Fibroblast of skin of back (primary cell): ENCODE measurements around the gene VWA8.
"Not testable (repeated sequence)": the region's sequence is repeated elsewhere in the genome, so short reads cannot be mapped to it uniquely, and the experiment has no call there.

Source experiments
- DNase-seq: peaks from one replicate; pipeline ENCODE4 v3.0.0-alpha.2; 2013

Gene VWA8

DNA sequence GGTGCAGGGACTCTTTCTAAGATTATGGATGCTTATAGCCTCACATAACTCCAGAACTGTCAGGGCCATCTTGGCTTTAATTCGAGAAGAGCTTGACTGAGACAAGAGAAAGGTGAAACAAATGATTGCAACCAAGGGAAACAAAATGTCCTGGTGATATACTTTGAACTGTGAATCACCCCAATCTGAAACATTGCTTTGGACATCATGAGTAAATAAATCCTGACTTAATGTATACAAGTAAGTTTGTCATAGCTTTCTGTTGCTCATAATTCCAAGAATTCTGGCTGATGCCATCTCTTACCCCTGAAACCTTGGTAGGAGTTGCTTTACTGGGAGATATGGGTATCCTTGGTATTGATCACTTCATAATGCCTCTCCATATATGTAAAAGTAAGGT is 5.8 kb upstream of the VWA8 start:
- DNase-seq: no peak

- no peak for DNase-seq
Observed at GRCh38 chr13:41962994-41963393, 2.1 kb upstream of the VWA8 start.

- DNase-seq: no peak
Observed at GRCh38 chr13:41961466-41961760, 504 bp upstream of the VWA8 start.

- DNase-seq: peak; percentile 30
Observed at GRCh38 chr13:41960211-41960636, 685 bp downstream of the VWA8 start.

GRCh38 chr13:41956272-41956671 is 4.6 kb downstream of the VWA8 start:
- no peak for DNase-seq

GRCh38 chr13:41955605-41956004 is 5.3 kb downstream of the VWA8 start:
- no peak for DNase-seq

GRCh38 chr13:41954226-41954625 is 6.7 kb downstream of the VWA8 start:
- no peak for DNase-seq

- DNase-seq: no peak
Observed at GRCh38 chr13:41952749-41953148, 8.2 kb downstream of the VWA8 start.

GRCh38 chr13:41949104-41949503 is 11.8 kb downstream of the VWA8 start:
- DNase-seq: not testable (repeated sequence)

DNA sequence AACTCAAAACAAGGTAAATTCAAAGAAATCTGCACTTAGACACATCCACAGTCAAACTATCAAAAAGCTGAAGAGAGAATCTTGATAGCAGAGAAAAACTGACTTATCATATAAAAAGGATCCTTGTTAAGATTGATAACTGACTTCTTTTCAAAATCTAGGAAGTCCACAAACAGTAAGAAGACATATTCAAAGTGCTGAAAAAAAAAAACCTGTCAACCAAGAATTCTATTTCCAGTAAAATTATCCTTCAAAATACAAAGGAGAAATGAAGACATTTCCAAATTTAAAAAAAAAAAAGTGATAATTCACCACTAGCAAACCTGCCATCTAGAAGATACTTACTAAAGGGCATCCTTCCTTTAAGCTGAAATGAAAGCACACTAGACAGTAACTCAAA is 15.0 kb downstream of the VWA8 start:
- DNase-seq: no peak

DNA sequence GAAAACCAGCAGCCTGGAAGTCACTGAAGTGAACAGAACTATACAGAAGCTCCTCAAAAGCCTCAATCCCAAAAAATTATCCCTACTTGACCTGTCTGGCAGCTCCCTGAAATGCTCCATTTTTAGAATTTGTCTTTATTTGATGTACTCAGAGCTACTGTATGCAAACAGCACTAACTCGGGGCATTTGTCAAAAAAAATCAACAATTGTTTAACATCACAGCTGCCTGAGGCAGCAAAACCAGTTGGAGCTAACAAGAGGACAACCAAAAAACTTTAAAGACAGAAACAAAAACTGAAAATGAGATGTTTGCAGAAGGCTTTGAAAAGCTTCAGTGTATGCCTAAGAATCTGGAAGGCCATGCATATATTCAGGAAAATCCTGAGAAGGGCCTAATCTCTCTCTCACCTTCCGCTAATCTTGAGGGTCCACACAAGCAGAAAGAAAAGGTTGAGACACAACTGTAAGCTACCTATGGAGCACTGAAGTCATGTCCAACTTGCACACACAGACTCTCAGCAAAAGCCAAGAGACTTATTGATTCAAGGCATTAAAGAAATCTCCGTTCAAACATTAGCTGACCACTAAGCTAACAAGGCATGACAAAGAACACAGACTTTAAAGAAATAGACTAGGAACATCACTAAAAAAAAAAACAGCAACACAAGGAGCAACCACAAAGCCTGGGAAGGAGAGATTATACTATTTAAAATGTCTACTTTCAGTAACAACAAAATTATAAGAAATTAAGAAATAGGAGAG is 16.1 kb downstream of the VWA8 start:
- no peak for DNase-seq

DNA sequence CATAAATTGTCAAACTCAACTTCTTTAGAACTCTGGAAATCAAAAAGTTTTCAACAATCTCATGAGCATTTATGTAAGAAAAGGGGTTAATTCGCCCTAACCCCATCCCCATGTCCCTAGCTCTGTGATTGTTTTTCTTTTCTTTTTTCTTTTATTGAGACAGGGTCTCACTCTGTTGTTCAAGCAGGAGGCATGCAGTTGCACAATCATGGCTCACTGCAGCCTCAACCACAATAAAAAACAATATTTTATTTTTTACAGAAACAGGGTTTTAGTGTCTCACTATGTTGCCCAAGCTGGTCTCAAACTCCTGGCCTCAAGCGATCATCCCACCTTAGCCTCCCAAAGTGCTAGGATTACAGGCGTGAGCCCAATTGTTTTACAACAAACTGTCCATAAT is 16.7 kb downstream of the VWA8 start:
- DNase-seq: no peak

- peak; percentile 49 for DNase-seq
Observed at GRCh38 chr13:41942462-41943094, 18.3 kb downstream of the VWA8 start.

DNA sequence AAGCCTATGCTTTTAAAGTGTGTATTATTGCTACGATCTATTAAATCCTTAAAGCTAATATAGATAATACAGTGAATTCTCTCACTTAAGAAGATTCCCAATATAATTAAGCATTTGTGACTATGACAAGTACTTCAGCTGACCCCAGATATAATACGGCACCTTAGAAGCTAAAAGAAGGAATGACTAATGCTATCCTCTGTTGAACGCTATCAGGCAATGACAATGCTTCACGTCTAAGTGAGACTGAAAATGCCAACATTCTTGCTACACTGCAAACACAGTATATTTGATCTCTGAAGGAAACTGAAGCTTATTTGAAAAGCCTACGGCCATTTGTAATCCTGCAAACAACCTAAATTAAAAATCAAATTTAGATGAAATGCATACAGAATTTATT is 19.7 kb downstream of the VWA8 start:
- DNase-seq: no peak

- DNase-seq: no peak
Observed at GRCh38 chr13:41939398-41939797, 21.5 kb downstream of the VWA8 start.

GRCh38 chr13:41938918-41939317 is 22.0 kb downstream of the VWA8 start:
- no peak for DNase-seq

DNA sequence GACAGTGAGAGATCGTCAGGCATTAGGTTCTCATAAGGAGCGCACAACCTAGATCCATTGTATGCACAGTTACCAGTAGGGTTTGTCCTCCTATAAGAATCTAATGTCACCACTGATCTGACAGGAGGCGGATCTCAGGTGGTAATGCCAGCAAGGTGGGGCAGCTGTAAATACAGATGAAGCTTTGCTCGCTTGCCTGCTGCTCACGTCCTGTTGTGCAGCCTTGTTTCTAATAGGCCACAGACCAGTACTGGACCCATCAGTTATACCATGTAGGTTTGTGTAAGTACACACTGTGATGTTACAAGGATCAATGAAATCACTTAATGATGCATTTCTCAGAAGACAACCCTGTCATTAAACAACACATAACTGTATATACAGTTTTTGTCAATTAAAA is 23.5 kb downstream of the VWA8 start:
- DNase-seq: no peak

DNA sequence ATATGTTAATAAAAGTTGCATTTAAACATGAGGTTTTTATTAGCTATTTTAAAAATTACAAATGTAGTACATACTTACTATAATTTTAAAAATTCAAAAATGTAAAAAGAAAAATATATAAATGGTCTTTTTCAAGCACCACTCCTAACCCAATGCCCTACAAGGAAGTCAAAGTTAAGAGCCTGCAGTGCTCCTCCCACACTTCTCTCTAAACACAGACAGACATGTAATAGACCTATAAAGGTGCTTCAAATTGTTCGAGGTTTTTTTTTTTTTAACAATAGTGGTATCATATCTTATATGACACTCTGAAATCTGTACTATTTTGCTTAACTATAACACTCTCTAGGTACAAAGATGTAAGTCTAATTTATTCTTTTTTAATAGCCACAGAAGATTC is 25.4 kb downstream of the VWA8 start:
- no peak for DNase-seq

DNA sequence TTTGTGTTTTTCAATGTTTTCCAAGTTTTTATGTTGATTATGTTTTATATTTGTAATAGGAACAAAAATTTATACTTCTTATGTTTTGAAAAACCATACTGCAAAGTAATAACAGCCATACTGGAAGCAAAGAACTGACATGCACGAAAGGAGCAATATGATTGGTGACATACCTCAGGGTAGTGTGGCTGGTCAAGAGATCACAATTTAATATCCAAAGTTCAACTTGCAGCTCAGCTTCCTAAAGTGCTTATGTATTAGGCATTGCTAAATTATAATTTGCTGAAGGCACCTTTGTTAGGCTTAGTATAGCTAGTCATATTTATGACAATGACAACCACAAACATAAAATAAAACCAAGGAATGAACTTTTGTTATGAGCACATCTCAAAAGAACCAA is 25.9 kb downstream of the VWA8 start:
- DNase-seq: no peak

GRCh38 chr13:41934120-41934519 is 26.8 kb downstream of the VWA8 start:
- DNase-seq: no peak

GRCh38 chr13:41931337-41931736 is 29.6 kb downstream of the VWA8 start:
- DNase-seq: peak; percentile 78

- DNase-seq: no peak
Observed at GRCh38 chr13:41930154-41930553, 30.8 kb downstream of the VWA8 start.

DNA sequence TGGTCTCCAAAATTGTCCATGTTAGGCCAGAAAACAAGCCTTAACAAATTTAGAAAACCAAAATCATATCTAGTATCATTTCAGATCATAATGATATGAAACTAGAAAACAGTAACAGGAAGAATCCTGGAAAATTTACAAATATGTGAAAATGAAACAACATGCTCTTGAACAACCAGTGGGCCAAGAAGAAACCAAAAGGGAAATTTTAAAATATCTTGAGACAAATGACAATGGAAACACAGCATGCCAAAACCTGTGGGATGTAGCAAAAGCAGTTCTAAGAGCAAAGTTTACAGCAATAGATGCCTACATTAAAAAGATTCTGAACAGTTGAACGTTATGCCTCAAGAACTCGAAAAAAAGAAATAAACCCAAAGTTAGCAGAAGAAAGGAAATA is 32.6 kb downstream of the VWA8 start:
- no peak for DNase-seq

DNA sequence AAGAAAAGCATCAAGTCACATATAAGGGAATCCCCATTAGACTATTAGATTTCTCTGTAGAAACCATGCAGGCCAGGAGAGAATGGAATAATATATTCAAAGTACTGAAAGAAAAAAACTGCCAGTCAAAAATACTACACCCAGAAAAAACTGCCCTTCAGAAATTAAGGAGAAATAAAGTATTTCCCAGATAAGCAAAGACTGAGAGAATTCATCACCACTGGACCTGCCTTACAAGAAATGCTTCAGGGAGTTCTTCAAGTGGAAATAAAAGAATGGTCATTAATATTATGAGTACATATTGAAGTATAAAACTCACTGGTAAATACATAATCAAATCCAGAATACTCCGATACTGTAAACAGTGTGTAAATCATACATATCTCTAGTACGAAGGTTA is 35.9 kb downstream of the VWA8 start:
- DNase-seq: no peak

DNA sequence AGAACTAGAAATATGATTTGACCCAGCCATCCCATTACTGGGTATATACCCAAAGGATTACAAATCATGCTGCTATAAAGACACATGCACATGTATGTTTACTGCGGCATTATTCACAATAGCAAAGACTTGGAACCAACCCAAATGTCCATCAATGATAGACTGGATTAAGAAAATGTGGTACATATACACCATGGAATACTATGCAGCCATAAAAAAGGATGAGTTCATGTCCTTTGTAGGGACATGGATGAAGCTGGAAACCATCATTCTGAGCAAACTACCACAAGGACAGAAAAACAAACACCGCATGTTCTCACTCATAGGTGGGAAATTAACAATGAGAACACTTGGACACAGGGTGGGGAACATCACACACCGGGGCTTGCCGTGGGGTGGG is 38.0 kb downstream of the VWA8 start:
- not testable (repeated sequence) for DNase-seq
